AG04449 (cell line): ENCODE data around the gene NUDT16L1.

Experiments used
- CTCF ChIA-PET: fragments of 350-600 bp; formaldehyde crosslinking; extraction: SDS; loops from one replicate; lab custom pipeline; 2021; ENCODE audit warnings: antibody characterized with exemption; lab: Yijun Ruan, JAX
- POLR2A ChIA-PET: fragments of 400-600, 350-600 bp; formaldehyde crosslinking; extraction: SDS; loops from one replicate; lab custom pipeline; 2020; ENCODE audit warnings: antibody characterized with exemption, inconsistent platforms; lab: Yijun Ruan, JAX
- DNase-seq: peaks from one replicate; pipeline ENCODE4 v3.0.0-alpha.2; 2010; ENCODE audit warnings: low read depth, low spot score
- H3K4me3 ChIP-seq: 2 replicates; pipeline ENCODE4 v1.5.1; 2011; ENCODE audit warnings: low read depth, mild to moderate bottlenecking, control low read depth, low read length
- TF ChIP-seq, protein P1 (sequence below): IDR thresholded peaks from one replicate; pipeline ENCODE4 v1.5.1; 2011; ENCODE audit warnings: mild to moderate bottlenecking, moderate library complexity, low read length, control low read depth, inconsistent platforms; ENCODE audit not compliant: insufficient read depth; ENCODE audit errors: missing control alignments

NUDT16L1 gene

DNA sequence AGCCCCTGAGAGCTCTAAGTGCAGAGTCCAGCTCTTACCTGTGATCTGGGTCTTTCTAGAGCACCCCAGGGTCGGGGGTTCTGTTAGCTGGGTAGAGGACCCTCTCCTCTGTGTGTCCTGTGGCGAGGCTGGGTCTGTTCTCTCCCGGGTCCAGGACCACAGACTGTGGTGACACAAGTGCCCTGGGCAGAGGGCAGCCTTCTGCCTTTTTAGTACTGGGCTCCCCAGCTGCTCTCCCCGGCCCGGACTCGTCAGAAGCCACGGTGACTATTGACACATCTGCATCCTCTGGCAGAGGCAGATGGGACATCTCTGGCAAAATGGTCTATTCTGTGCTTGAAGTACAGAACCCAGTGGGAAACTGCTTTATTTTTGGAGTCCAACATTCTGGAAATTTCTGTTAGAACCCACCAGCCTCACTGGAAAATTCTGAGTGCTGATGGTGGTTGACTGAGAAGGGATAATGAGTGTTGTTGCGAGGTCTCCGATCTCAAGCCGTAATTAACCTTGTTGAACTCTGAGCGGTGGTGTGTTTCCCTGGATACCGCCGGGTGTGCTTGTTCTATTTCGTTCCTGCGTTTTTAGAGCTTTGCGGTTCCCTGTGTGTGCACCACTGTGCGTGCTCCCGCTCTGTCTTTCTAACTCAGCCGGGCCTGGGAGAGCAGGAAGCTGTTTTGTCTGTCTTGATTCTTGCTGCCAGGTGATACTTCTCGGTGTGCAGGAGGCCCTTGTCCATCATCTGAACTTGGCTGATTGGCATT is 26.0 kb upstream of the NUDT16L1 start:
- ChIA-PET POLR2A (no interaction called here), CTCF (no interaction called here)
- TF ChIP-seq, protein P1, sequence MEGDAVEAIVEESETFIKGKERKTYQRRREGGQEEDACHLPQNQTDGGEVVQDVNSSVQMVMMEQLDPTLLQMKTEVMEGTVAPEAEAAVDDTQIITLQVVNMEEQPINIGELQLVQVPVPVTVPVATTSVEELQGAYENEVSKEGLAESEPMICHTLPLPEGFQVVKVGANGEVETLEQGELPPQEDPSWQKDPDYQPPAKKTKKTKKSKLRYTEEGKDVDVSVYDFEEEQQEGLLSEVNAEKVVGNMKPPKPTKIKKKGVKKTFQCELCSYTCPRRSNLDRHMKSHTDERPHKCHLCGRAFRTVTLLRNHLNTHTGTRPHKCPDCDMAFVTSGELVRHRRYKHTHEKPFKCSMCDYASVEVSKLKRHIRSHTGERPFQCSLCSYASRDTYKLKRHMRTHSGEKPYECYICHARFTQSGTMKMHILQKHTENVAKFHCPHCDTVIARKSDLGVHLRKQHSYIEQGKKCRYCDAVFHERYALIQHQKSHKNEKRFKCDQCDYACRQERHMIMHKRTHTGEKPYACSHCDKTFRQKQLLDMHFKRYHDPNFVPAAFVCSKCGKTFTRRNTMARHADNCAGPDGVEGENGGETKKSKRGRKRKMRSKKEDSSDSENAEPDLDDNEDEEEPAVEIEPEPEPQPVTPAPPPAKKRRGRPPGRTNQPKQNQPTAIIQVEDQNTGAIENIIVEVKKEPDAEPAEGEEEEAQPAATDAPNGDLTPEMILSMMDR, result no peak
- H3K4me3 ChIP-seq, result no peak overlapping the region
- DNase-seq, result no peak

DNA sequence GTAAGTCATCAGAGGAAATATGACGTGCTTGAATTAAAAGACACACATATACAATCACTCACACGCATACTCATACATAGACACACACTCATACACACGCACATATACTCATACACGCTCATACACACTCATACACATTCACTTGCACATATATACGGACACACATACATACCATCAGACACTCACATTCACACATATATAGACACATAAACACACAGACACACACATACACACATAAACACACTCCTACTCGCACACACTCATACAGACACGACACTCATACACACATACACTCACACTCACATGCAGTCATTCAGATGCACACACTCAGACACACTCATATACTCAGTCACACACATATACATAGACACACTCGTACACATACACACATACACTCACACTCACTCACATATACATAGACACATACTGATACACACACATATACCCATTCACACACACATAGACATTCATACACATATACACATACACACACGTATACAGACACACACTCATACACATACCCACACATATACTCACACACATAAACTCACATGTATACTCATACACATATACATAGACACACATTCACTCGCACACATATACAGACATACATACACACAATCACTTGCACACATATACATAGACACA is 24.9 kb upstream of the NUDT16L1 start:
- no peak for DNase-seq
- TF ChIP-seq, protein P1, result no peak
- no peak overlapping the region for H3K4me3 ChIP-seq
- CTCF ChIA-PET, result no interaction called here
- POLR2A ChIA-PET, result no interaction called here

- TF ChIP-seq, protein P1, result no peak
Measured at GRCh38 chr16:4673387-4674046, 19.8 kb upstream of the NUDT16L1 start.

GRCh38 chr16:4674926-4675530 is 18.3 kb upstream of the NUDT16L1 start:
- CTCF ChIA-PET, result no interaction called here
- DNase-seq, result no peak
- H3K4me3 ChIP-seq, result no peak overlapping the region
- POLR2A ChIA-PET, result no interaction called here
- TF ChIP-seq, protein P1, result no peak

More at GRCh38 chr16:4673387-4674046, 19.8 kb upstream of the NUDT16L1 start:
- no peak for DNase-seq
- no peak overlapping the region for H3K4me3 ChIP-seq
- POLR2A ChIA-PET, result no interaction called here
- CTCF ChIA-PET, result interaction anchor here (0.9 kb wide), 1 partner anchor 49 kb away, joined by 3 read pairs; the partner anchor contains the start of gene MGRN1

DNA sequence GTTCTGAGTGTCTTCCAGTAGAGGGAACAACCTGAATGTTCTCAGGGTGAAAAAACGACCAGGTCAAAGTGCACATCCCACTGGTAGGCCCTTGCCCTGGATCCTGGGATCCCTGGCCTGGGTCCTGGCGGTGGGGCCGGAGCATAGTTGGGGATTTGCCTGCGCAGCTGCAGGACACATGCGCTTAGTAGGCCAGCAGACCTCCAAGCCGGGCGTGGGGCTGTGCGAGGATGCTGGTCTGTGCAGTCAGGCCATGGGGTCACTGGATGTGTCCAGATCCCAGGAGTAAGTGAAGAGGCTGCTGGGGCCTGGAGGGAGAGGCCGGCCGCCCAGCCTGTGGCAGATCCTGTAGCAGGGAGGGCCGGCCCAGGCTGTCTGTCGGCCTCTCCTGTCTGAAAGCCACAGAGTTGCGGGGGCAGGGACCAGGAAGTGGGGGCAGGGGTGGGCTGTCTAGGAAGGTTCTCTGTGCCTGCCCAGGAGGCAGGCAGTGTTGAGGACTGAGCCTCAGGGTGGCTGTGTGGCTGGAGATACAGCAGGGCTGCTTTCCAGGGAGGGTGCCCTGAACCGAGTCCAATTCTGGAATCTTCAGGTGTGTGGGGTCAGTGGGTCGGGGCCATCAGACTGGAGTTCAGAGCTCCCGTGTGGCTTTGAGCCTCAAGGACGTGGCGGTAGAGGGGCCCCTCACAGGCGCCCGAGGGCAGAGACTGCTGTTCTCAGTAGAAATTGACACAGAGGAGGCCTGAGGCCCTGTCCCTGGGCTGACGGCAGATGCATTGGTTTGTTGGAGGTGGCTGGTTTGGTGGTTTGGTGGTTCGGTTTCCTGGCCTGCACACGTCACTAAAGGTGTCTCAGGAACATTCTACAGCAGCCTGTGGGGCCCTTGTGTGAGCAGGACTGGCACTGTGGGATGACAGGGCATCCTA is 17.2 kb upstream of the NUDT16L1 start:
- ChIA-PET POLR2A (no interaction called here), CTCF (interaction anchor here (0.5 to 1.2 kb wide), 2 partner anchors 16 to 17 kb away, joined by 3 read pairs; no protein-coding TSS in a partner anchor)
- DNase-seq, result no peak
- TF ChIP-seq, protein P1, result no peak
- H3K4me3 ChIP-seq, result no peak overlapping the region
